ENCODE measurements around the gene CDCA7. TPM values are rescaled to one million over a fixed set of nuclear protein-coding genes. Genes with fewer than 3 reads are reported as not detected.

CDCA7 gene
- total and polyA plus RNA-seq, 8 donors, result 0.19 to 2.5 (median 0.56) TPM

- ATAC-seq (no peak), DNase-seq (no peak), FAIRE-seq (no peak)
- intact Hi-C loops (cut with DNase I), result loop anchor here in 1 of 3 donors (10.0 kb wide), 1 partner anchor 940 kb away; no protein-coding TSS in a partner anchor
- Histone ChIP-seq H3K9me3 (no peaks in the 10 kb centered on the region), H3K36me3 (no peaks in the 10 kb centered on the region), H3K27me3 (peaks cover 0 to 10% (median 5%) of the 10 kb centered on the region in 4 donors), H3K27ac (no peak overlapping the region), H3K4me3 (no peak overlapping the region), H3K4me1 (no peaks in the 10 kb centered on the region)
- TF ChIP-seq CTCF (IDR thresholded peaks at IDR 0.05), result no peak
- 56 to 57% methylated on average over 8 of the region's 8 CpGs for WGBS, 2 donors
These were observed 50.4 kb downstream of the CDCA7 start for GRCh38 chr2:173404841-173405750.

DNA sequence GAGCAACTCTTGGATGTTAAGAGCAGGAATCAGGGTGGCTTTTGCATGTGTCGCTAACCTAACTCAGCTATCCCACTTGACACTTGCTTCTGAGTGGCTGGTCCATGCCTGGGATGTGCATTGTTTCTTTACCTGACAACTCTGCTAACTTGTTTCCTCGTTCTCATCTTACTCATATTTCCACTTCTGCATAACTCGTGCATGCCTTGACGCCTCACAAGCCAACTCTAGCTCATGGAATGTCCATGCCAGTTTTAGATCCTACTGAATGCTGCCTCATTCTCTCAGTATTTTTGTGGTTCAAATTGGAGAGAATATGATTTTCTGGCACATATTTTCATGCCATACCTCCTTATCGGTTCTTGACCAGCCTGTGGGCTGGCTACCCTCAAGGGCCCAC is 52.5 kb downstream of the CDCA7 start:
- no peak overlapping the region for H3K4me3 ChIP-seq
- H3K4me1 ChIP-seq, result no peaks in the 10 kb centered on the region
- intact Hi-C loops (cut with DNase I), result loop anchor here in 1 of 3 donors (10.0 kb wide), 1 partner anchor 938 kb away; no protein-coding TSS in a partner anchor
- ATAC-seq, result no peak
- no peak for TF ChIP-seq CTCF (IDR thresholded peaks at IDR 0.05)
- no peaks in the 10 kb centered on the region for H3K36me3 ChIP-seq
- no peaks in the 10 kb centered on the region for H3K9me3 ChIP-seq
- no peak for FAIRE-seq
- H3K27me3 ChIP-seq, result no peaks in the 10 kb centered on the region
- H3K27ac ChIP-seq, result no peak overlapping the region
- WGBS, 2 donors, result 80 to 82% methylated on average over 5 of the region's 5 CpGs
- no peak for DNase-seq

DNA sequence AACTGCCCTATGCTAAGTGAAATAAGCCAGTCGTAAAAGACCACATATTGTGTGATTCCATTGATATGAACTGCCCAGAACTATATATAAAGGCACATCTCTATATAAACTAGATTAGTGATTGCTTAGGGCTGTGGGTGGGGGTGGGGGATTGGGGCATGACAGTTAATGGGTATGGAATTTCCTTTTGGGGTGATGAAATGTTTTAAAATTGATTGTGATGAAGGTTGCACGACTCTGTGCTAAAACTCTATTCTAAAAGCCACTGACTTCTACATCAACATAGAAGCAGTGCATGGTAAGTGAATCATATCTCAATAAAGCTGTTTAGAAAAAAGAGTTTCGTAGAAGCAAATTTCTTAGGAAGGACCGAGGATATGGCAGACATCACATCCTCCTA is 53.0 kb downstream of the CDCA7 start:
- H3K9me3 ChIP-seq, result no peaks in the 10 kb centered on the region
- H3K4me1 ChIP-seq, result no peaks in the 10 kb centered on the region
- no peak overlapping the region for H3K27ac ChIP-seq
- intact Hi-C loops (cut with DNase I), result loop anchor here in 1 of 3 donors (10.0 kb wide), 1 partner anchor 937 kb away; no protein-coding TSS in a partner anchor
- DNase-seq (no peak), FAIRE-seq (no peak), ATAC-seq (no peak)
- TF ChIP-seq CTCF (IDR thresholded peaks at IDR 0.05), result no peak
- H3K4me3 ChIP-seq, result no peak overlapping the region
- 65 to 75% methylated on average over 4 of the region's 4 CpGs for WGBS, 2 donors
- H3K27me3 ChIP-seq, result no peaks in the 10 kb centered on the region
- no peaks in the 10 kb centered on the region for H3K36me3 ChIP-seq

GRCh38 chr2:173410579-173410978 is 55.9 kb downstream of the CDCA7 start:
- Histone ChIP-seq H3K27ac (no peak overlapping the region), H3K9me3 (no peaks in the 10 kb centered on the region), H3K4me1 (no peaks in the 10 kb centered on the region), H3K36me3 (no peaks in the 10 kb centered on the region), H3K4me3 (no peak overlapping the region), H3K27me3 (no peaks in the 10 kb centered on the region)
- intact Hi-C loops (cut with DNase I), result no loop called here
- ATAC-seq (no peak), FAIRE-seq (no peak), DNase-seq (no peak)
- WGBS, 2 donors, result 63% methylated on average over 3 of the region's 3 CpGs
- no peak for TF ChIP-seq CTCF (IDR thresholded peaks at IDR 0.05)

DNA sequence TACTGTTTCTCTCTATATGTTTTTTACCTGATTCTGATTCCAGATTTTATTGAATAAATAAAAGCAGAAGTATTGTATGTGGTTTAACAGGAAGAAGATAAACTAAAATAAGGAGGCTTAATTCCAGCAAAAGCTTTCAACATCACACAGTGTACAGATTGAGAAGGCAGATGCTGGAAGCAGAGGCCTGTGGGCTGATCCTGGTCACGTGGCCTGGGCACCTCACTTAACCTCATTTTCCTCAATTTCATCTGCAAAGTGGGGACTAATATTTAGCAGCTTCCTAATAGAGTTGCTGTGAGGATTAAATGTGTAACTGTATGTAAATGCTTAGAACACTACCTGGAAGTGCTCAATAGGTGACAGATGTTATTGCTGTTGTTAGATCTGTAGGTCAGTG is 58.0 kb downstream of the CDCA7 start:
- intact Hi-C loops (cut with DNase I), result no loop called here
- H3K4me1 ChIP-seq, result no peaks in the 10 kb centered on the region
- WGBS, 2 donors, result 59 to 74% methylated on average over 1 of the region's 1 CpG
- DNase-seq, result no peak
- no peak for FAIRE-seq
- ATAC-seq, result no peak
- no peak overlapping the region for H3K27ac ChIP-seq
- H3K36me3 ChIP-seq, result no peaks in the 10 kb centered on the region
- H3K9me3 ChIP-seq, result no peaks in the 10 kb centered on the region
- no peak overlapping the region for H3K4me3 ChIP-seq
- no peak for TF ChIP-seq CTCF (IDR thresholded peaks at IDR 0.05)
- no peaks in the 10 kb centered on the region for H3K27me3 ChIP-seq
